DOHH2 (cell line): ENCODE measurements around the gene SPAG16.
"Not testable (repeated sequence)": the region's sequence is repeated elsewhere in the genome, so short reads cannot be mapped to it uniquely, and the experiment has no call there.

Experiments
- H3F3A ChIP-seq: fragments of 200-600 bp; sonication (generic), shearing (Covaris generic); 2 replicates; pipeline ENCODE4 v1.6.0; 2016; ENCODE audit warnings: antibody characterized with exemption, mild to moderate bottlenecking; ENCODE audit not compliant: control insufficient read depth, insufficient read depth
- H3K27ac ChIP-seq: fragments of 200-600 bp; sonication (generic); 2 replicates; pipeline ENCODE4 v1.5.1; 2014; ENCODE audit warnings: low read depth, mild to moderate bottlenecking, low read length, moderate library complexity
- H3K27me3 ChIP-seq: fragments of 200-600 bp; sonication (generic); 2 replicates; pipeline ENCODE4 v1.6.1; 2014; ENCODE audit warnings: mild to moderate bottlenecking, low read length, mixed read lengths; ENCODE audit not compliant: control insufficient read depth
- H3K36me3 ChIP-seq: fragments of 200-600 bp; sonication (generic); 2 replicates; pipeline ENCODE4 v1.6.1; 2014; ENCODE audit warnings: mild to moderate bottlenecking, low read length, moderate library complexity, mixed read lengths; ENCODE audit not compliant: control insufficient read depth
- H3K4me1 ChIP-seq: fragments of 200-600 bp; sonication (generic); 2 replicates; pipeline ENCODE4 v1.6.1; 2014; ENCODE audit warnings: mild to moderate bottlenecking, low read length, mixed read lengths; ENCODE audit not compliant: control insufficient read depth
- H3K4me2 ChIP-seq: fragments of 200-600 bp; sonication (generic); 2 replicates; pipeline ENCODE4 v1.6.0; 2014; ENCODE audit warnings: mild to moderate bottlenecking, low read length, moderate library complexity
- H3K4me3 ChIP-seq: fragments of 200-600 bp; sonication (generic); 2 replicates; pipeline ENCODE4 v1.5.1; 2014; ENCODE audit warnings: mild to moderate bottlenecking, low read length, mixed read lengths
- H3K79me2 ChIP-seq: fragments of 200-600 bp; sonication (generic); 2 replicates; pipeline ENCODE4 v1.6.1; 2014; ENCODE audit warnings: mild to moderate bottlenecking, low read length, mixed read lengths; ENCODE audit not compliant: control insufficient read depth
- H3K9me2 ChIP-seq: fragments of 200-600 bp; sonication (generic); replicated peaks from 2 replicates; pipeline ENCODE4 v1.6.1; 2014; ENCODE audit warnings: mild to moderate bottlenecking, low read length, mixed read lengths; ENCODE audit not compliant: control insufficient read depth
- H3K9me3 ChIP-seq: fragments of 200-600 bp; sonication (generic); 2 replicates; pipeline ENCODE4 v1.6.1; 2014; ENCODE audit warnings: antibody characterized with exemption, low read length, mixed read lengths; ENCODE audit not compliant: control insufficient read depth, insufficient read depth
- H4K20me1 ChIP-seq: fragments of 200-600 bp; sonication (generic); 2 replicates; pipeline ENCODE4 v1.6.0; 2014; ENCODE audit warnings: low read depth, mild to moderate bottlenecking, antibody characterized with exemption, low read length, moderate library complexity; ENCODE audit not compliant: control insufficient read depth, insufficient read depth
- CTCF ChIP-seq: fragments of 200-600 bp; sonication (generic); IDR thresholded peaks from one replicate; pipeline ENCODE4 v1.5.1; 2014; ENCODE audit warnings: antibody characterized with exemption, mild to moderate bottlenecking, low read depth, low read length; ENCODE audit not compliant: poor library complexity, severe bottlenecking
- EZH2phosphoT487 ChIP-seq: fragments of 200-600 bp; sonication (generic); IDR thresholded peaks from 2 replicates; pipeline ENCODE4 v1.6.1; 2017; ENCODE audit warnings: borderline replicate concordance, mild to moderate bottlenecking, antibody characterized with exemption, low read length, moderate library complexity, mixed read lengths

Gene SPAG16

GRCh38 chr2:213679894-213680293 is 395.6 kb downstream of the SPAG16 start:
- Histone ChIP-seq H3K4me1 (peaks cover 18% of the 10 kb centered on the region), H3K4me2 (no peak overlapping the region), H3K79me2 (no peaks in the 10 kb centered on the region), H3K27me3 (no peaks in the 10 kb centered on the region), H3K9me2 (no peaks in the 10 kb centered on the region), H3K9me3 (no peaks in the 10 kb centered on the region), H3K4me3 (no peak overlapping the region), H3K36me3 (no peaks in the 10 kb centered on the region), H3K27ac (no peak overlapping the region), H3F3A (no peaks in the 10 kb centered on the region), H4K20me1 (no peaks in the 10 kb centered on the region)
- TF ChIP-seq CTCF = no peak
- TF ChIP-seq EZH2phosphoT487 = no peak

GRCh38 chr2:213682276-213682675 is 398.0 kb downstream of the SPAG16 start:
- no peak overlapping the region for H3K27ac ChIP-seq
- no peak overlapping the region for H3K4me2 ChIP-seq
- TF ChIP-seq CTCF (no peak), EZH2phosphoT487 (no peak)
- no peaks in the 10 kb centered on the region for H3K9me2 ChIP-seq
- no peaks in the 10 kb centered on the region for H3K79me2 ChIP-seq
- no peaks in the 10 kb centered on the region for H3K36me3 ChIP-seq
- no peaks in the 10 kb centered on the region for H3K27me3 ChIP-seq
- no peaks in the 10 kb centered on the region for H3F3A ChIP-seq
- no peaks in the 10 kb centered on the region for H4K20me1 ChIP-seq
- H3K4me1 ChIP-seq = peaks cover 18% of the 10 kb centered on the region
- no peak overlapping the region for H3K4me3 ChIP-seq
- no peaks in the 10 kb centered on the region for H3K9me3 ChIP-seq

- H3K79me2 ChIP-seq = no peaks in the 10 kb centered on the region
- H4K20me1 ChIP-seq = no peaks in the 10 kb centered on the region
- TF ChIP-seq CTCF = no peak
- no peak for TF ChIP-seq EZH2phosphoT487
- H3K4me1 ChIP-seq = no peaks in the 10 kb centered on the region
- no peak overlapping the region for H3K4me3 ChIP-seq
- no peak overlapping the region for H3K4me2 ChIP-seq
- H3K27me3 ChIP-seq = no peaks in the 10 kb centered on the region
- H3K27ac ChIP-seq = no peak overlapping the region
- no peaks in the 10 kb centered on the region for H3F3A ChIP-seq
- H3K9me2 ChIP-seq = no peaks in the 10 kb centered on the region
- H3K9me3 ChIP-seq = no peaks in the 10 kb centered on the region
- H3K36me3 ChIP-seq = no peaks in the 10 kb centered on the region
These were observed 403.9 kb downstream of the SPAG16 start for GRCh38 chr2:213688133-213688532.

GRCh38 chr2:213688825-213689224 is 404.6 kb downstream of the SPAG16 start:
- H3K36me3 ChIP-seq, H3K9me2 ChIP-seq, H3K27me3 ChIP-seq, H4K20me1 ChIP-seq, H3K4me2 ChIP-seq, H3K79me2 ChIP-seq, H3K4me1 ChIP-seq, H3K4me3 ChIP-seq, H3F3A ChIP-seq, H3K9me3 ChIP-seq, H3K27ac ChIP-seq: not testable (repeated sequence)
